HFFc6 (cell line): ENCODE results near the gene MYL1. TPM values are rescaled to one million over a fixed set of nuclear protein-coding genes. Genes with fewer than 3 reads are reported as not detected.

ENCODE experiments used
- DNase-seq: peaks from one replicate; pipeline ENCODE4 v3.0.0-alpha.2; 2018
- H3K27ac Mint-ChIP-seq: 2 replicates; pipeline ENCODE4 v1.8.0; 2020; ENCODE audit warnings: mild to moderate bottlenecking, mixed read lengths
- H3K27me3 Mint-ChIP-seq: 2 replicates; pipeline ENCODE4 v1.8.0; 2021; ENCODE audit warnings: mild to moderate bottlenecking, moderate library complexity, mixed read lengths; ENCODE audit not compliant: insufficient read depth
- H3K36me3 Mint-ChIP-seq: 2 replicates; pipeline ENCODE4 v1.8.0; 2021; ENCODE audit warnings: low read depth, mixed read lengths
- H3K4me1 Mint-ChIP-seq: 2 replicates; pipeline ENCODE4 v1.8.0; 2020; ENCODE audit warnings: low read depth, mixed read lengths
- H3K4me3 Mint-ChIP-seq: 2 replicates; pipeline ENCODE4 v1.8.0; 2020; ENCODE audit warnings: mild to moderate bottlenecking, moderate library complexity, mixed read lengths
- H3K9me3 Mint-ChIP-seq: 2 replicates; pipeline ENCODE4 v1.8.0; 2020; ENCODE audit warnings: mild to moderate bottlenecking, mixed read lengths
- CTCF ChIP-seq: fragments of 200-600 bp; sonication (generic); IDR thresholded peaks from 2 replicates; pipeline ENCODE4 v1.5.0; 2021; ENCODE audit warnings: antibody characterized with exemption, mild to moderate bottlenecking
- total RNA-seq, 6 experiments: library from RNA; stranded (reverse); fragmentation: NEBNext Ultra II Directional; extraction: Animal tissue kit (Norgen Biotek cat#: 25700); gene quantifications; 2 replicates in 1 of 6; 3 replicates in 5 of 6; pipeline ENCODE4 v1.2.3, GENCODE V29; 2021

Gene MYL1
- total RNA-seq, 6 experiments from 2014 or later: not detected

- TF ChIP-seq CTCF: no peak
- no peak overlapping the region for H3K4me3 Mint-ChIP-seq
- H3K4me1 Mint-ChIP-seq: no peaks in the 10 kb centered on the region
- H3K27me3 Mint-ChIP-seq: no peaks in the 10 kb centered on the region
- peaks cover 56% of the 10 kb centered on the region for H3K9me3 Mint-ChIP-seq
- no peaks in the 10 kb centered on the region for H3K36me3 Mint-ChIP-seq
- no peak overlapping the region for H3K27ac Mint-ChIP-seq
- no peak for DNase-seq
Measured at GRCh38 chr2:210337159-210337558, 22.2 kb upstream of the MYL1 start.

- Mint-ChIP-seq H3K27me3 (peaks cover 2% of the 10 kb centered on the region; the same call in 1 of the 2 replicates), H3K4me3 (no peak overlapping the region)
Measured at GRCh38 chr2:210324906-210325305, 9.9 kb upstream of the MYL1 start.

GRCh38 chr2:210324458-210324857, 9.5 kb upstream of the MYL1 start:
- Mint-ChIP-seq H3K9me3 (peaks cover 42% of the 10 kb centered on the region), H3K27ac (no peak overlapping the region), H3K36me3 (no peaks in the 10 kb centered on the region), H3K4me3 (no peak overlapping the region), H3K27me3 (peaks cover 2% of the 10 kb centered on the region; the same call in 1 of the 2 replicates), H3K4me1 (no peaks in the 10 kb centered on the region)
- DNase-seq: no peak
- TF ChIP-seq CTCF: no peak

More at GRCh38 chr2:210324906-210325305, 9.9 kb upstream of the MYL1 start:
- DNase-seq: no peak
- H3K27ac Mint-ChIP-seq: no peak overlapping the region
- peaks cover 47% of the 10 kb centered on the region for H3K9me3 Mint-ChIP-seq
- no peak for TF ChIP-seq CTCF
- no peaks in the 10 kb centered on the region for H3K4me1 Mint-ChIP-seq
- H3K36me3 Mint-ChIP-seq: no peaks in the 10 kb centered on the region

- H3K36me3 Mint-ChIP-seq: no peaks in the 10 kb centered on the region
- TF ChIP-seq CTCF: no peak
- no peaks in the 10 kb centered on the region for H3K4me1 Mint-ChIP-seq
Measured at GRCh38 chr2:210323003-210323402, 8.0 kb upstream of the MYL1 start.

GRCh38 chr2:210318891-210319290, 3.9 kb upstream of the MYL1 start:
- Mint-ChIP-seq H3K36me3 (no peaks in the 10 kb centered on the region), H3K4me1 (no peaks in the 10 kb centered on the region), H3K27me3 (no peaks in the 10 kb centered on the region; the same call in 1 of the 2 replicates), H3K9me3 (peaks cover 35% of the 10 kb centered on the region), H3K4me3 (no peak overlapping the region), H3K27ac (no peak overlapping the region)
- DNase-seq: no peak
- no peak for TF ChIP-seq CTCF

More at GRCh38 chr2:210323003-210323402, 8.0 kb upstream of the MYL1 start:
- peaks cover 2% of the 10 kb centered on the region; the same call in 1 of the 2 replicates for H3K27me3 Mint-ChIP-seq
- H3K4me3 Mint-ChIP-seq: no peak overlapping the region
- no peak overlapping the region for H3K27ac Mint-ChIP-seq
- DNase-seq: no peak
- H3K9me3 Mint-ChIP-seq: peaks cover 30% of the 10 kb centered on the region

GRCh38 chr2:210318486-210318885, 3.5 kb upstream of the MYL1 start:
- H3K27me3 Mint-ChIP-seq: no peaks in the 10 kb centered on the region; the same call in 1 of the 2 replicates
- H3K4me3 Mint-ChIP-seq: no peak overlapping the region
- H3K27ac Mint-ChIP-seq: no peak overlapping the region
- no peak for TF ChIP-seq CTCF
- no peaks in the 10 kb centered on the region for H3K36me3 Mint-ChIP-seq
- H3K9me3 Mint-ChIP-seq: peaks cover 34% of the 10 kb centered on the region
- no peaks in the 10 kb centered on the region for H3K4me1 Mint-ChIP-seq
- DNase-seq: no peak
